GM10266 (cell line): Measurements from ENCODE around the gene PHLDB3.

Experiments used
- DNase-seq: peaks from one replicate; pipeline ENCODE4 v3.0.0; 2012; ENCODE audit errors: extremely low spot score
- CTCF ChIP-seq: IDR thresholded peaks from 2 replicates; pipeline ENCODE4 v1.5.1; 2012; ENCODE audit warnings: mild to moderate bottlenecking, low read depth; ENCODE audit not compliant: control insufficient read depth, insufficient read depth; ENCODE audit errors: missing control alignments

Gene PHLDB3

GRCh38 chr19:43483281-43483680 lies 21.3 kb downstream of the PHLDB3 start:
- DNase-seq = no peak
- no peak for TF ChIP-seq CTCF

DNA sequence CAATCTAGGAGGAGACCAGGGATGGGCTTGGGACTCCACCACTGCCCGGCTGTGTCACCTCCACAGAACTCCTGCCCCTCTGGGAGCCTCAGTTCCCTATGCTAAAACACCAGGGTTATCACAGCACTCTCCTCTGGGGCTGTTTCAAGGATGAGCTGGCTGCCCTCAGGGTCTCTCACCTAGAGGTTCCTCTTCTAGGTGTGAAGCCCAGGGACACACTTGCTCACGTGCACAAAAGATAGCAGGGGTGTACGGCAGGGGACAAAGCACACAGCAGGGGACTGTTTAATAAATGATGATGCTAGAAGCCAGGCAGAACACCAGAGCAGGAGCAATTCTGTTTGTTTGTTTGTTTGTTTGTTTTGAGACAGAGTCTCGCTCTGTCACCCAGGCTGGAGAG lies 22.4 kb downstream of the PHLDB3 start:
- TF ChIP-seq CTCF = no peak
- no peak for DNase-seq

GRCh38 chr19:43481701-43482100 lies 22.8 kb downstream of the PHLDB3 start:
- DNase-seq = no peak
- TF ChIP-seq CTCF = no peak

DNA sequence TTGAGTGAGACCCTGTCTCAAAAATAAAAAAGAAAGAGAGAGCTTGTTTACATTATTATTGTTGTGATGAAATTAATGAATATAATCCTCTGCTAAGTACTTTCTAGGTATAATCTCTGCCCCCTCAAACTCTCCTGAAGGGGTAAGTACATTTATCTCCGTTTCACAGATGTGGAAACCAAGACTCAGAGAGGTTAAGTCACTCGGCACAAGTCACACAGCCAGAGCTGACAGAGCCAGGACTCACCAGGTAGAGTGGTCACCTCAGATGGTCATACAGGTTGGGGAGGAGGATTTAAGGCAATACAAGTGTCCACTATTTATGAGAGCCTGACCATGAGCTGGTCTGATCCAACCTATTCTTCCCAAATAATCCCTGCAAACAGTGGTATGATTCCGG lies 24.0 kb downstream of the PHLDB3 start:
- no peak for DNase-seq
- no peak for TF ChIP-seq CTCF

- no peak for DNase-seq
- no peak for TF ChIP-seq CTCF
Observed at GRCh38 chr19:43479961-43480561, 24.5 kb downstream of the PHLDB3 start.

DNA sequence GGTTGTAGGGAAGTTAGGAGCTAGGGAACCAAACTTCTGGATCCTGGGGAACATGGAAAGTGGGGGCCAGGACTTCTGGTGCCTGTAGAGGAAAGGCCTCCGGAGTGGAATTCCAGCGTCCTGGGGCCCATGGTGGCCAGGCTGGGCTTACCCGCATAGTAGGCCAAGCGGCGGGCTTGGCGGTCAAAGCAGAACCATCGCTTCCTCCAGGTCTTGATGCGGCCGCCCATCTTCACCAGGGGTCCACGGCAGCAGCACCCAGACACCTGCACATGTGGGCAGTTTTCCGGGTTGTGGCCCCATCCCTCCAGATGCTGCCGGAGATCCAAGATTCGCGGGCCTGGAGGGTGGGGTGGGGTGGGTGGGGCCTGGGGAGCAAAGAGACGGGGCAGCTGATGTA lies 25.3 kb downstream of the PHLDB3 start:
- TF ChIP-seq CTCF = no peak
- DNase-seq = no peak

GRCh38 chr19:43478323-43478722 lies 26.2 kb downstream of the PHLDB3 start:
- no peak for DNase-seq
- TF ChIP-seq CTCF = no peak
